Fibroblast of lung (primary cell): ENCODE data around the gene TMCC1. TPM values are rescaled to one million over a fixed set of nuclear protein-coding genes. Genes with fewer than 3 reads are reported as not detected.

Experiments
- DNase-seq, 2 donors: peaks; one replicate each; pipeline versions ENCODE4 v3.0.0 to v3.0.0-alpha.2; 2010; ENCODE audit warnings: low read depth in 2 of 2
- H2AFZ ChIP-seq: 2 replicates; pipeline ENCODE4 v1.5.1; 2012; ENCODE audit warnings: low read length, control low read depth, inconsistent platforms
- H3K27ac ChIP-seq: 2 replicates; pipeline ENCODE4 v1.5.1; 2011; ENCODE audit warnings: low read length, control low read depth; ENCODE audit not compliant: insufficient read depth
- H3K27me3 ChIP-seq: 2 replicates; pipeline ENCODE4 v1.5.1; 2011; ENCODE audit warnings: mild to moderate bottlenecking, low read length; ENCODE audit not compliant: control insufficient read depth, insufficient read depth
- H3K36me3 ChIP-seq: 2 replicates; pipeline ENCODE4 v1.5.1; 2011; ENCODE audit warnings: low read length; ENCODE audit not compliant: control insufficient read depth, insufficient read depth
- H3K4me1 ChIP-seq: 2 replicates; pipeline ENCODE4 v1.5.1; 2011; ENCODE audit warnings: low read length; ENCODE audit not compliant: control insufficient read depth, insufficient read depth; ENCODE audit errors: extremely low read depth
- H3K4me2 ChIP-seq: 2 replicates; pipeline ENCODE4 v1.5.1; 2011; ENCODE audit warnings: low read length, control low read depth; ENCODE audit not compliant: insufficient read depth; ENCODE audit errors: extremely low read depth
- H3K4me3 ChIP-seq, 4 experiments: fragments of 200-600 bp in 1 of 4; sonication (generic) in 1 of 4; replicated peaks in 1 of 4; 2 replicates each; pipeline ENCODE4 v1.5.1; 2011 to 2016; ENCODE audit warnings: low read length in 4 of 4, low read depth in 3 of 4, mild to moderate bottlenecking in 3 of 4, control low read depth in 2 of 4, inconsistent platforms in 1 of 4, mixed read lengths in 1 of 4; ENCODE audit not compliant: insufficient read depth in 1 of 4; ENCODE audit errors: control extremely low read depth in 1 of 4
- H3K79me2 ChIP-seq: 2 replicates; pipeline ENCODE4 v1.5.1; 2012; ENCODE audit warnings: mild to moderate bottlenecking, low read length, inconsistent platforms; ENCODE audit not compliant: control insufficient read depth, insufficient read depth
- H3K9ac ChIP-seq: 2 replicates; pipeline ENCODE4 v1.5.1; 2011; ENCODE audit warnings: mild to moderate bottlenecking, low read length, control low read depth; ENCODE audit not compliant: insufficient read depth
- H3K9me3 ChIP-seq: 2 replicates; pipeline ENCODE4 v1.5.1; 2012; ENCODE audit warnings: low read depth, low read length; ENCODE audit not compliant: control insufficient read depth, insufficient read depth
- H4K20me1 ChIP-seq: 2 replicates; pipeline ENCODE4 v1.5.1; 2011; ENCODE audit warnings: low read length; ENCODE audit not compliant: control insufficient read depth, insufficient read depth; ENCODE audit errors: extremely low read depth
- CTCF ChIP-seq, 2 donors: IDR thresholded peaks in 1 of 2; conservative IDR thresholded peaks in 1 of 2; 1 replicate in 1 of 2; 2 replicates in 1 of 2; pipeline ENCODE4 v1.5.1; 2011 to 2012; ENCODE audit warnings: low read length in 2 of 2, control low read depth in 1 of 2, inconsistent platforms in 1 of 2, low read depth in 1 of 2, mild to moderate bottlenecking in 1 of 2
- EZH2 ChIP-seq: IDR thresholded peaks from 2 replicates; pipeline ENCODE4 v1.5.1; 2012; ENCODE audit warnings: low read length, control low read depth, mild to moderate bottlenecking; ENCODE audit errors: missing control alignments
- polyA plus RNA-seq, 2 donors: library from polyadenylated mRNA; depleted of rRNA in 1 of 2; stranded (reverse) in 1 of 2; unstranded in 1 of 2; fragments of >200 nt; gene quantifications; 2 replicates each; pipeline ENCODE4 v1.2.1, GENCODE V29; 2011 to 2012; ENCODE audit warnings: missing spikeins in 1 of 2
- total RNA-seq: library from RNA; depleted of rRNA; stranded (reverse); fragments of >200 nt; gene quantifications from 2 replicates; pipeline ENCODE4 v1.2.1, GENCODE V29; 2014

The TMCC1 gene
- total and polyA plus RNA-seq, 2 donors (not counting 1 experiment from before 2014, with no cell fraction given): 16.2 to 16.8 TPM

GRCh38 chr3:129662191-129662608 lies 231.3 kb downstream of the TMCC1 start:
- Histone ChIP-seq H3K36me3 (no peaks in the 10 kb centered on the region), H3K27me3 (no peaks in the 10 kb centered on the region), H3K9me3 (no peaks in the 10 kb centered on the region), H3K4me1 (peaks cover 19% of the 10 kb centered on the region), H3K4me3 (no peak overlapping the region), H3K27ac (no peak overlapping the region), H4K20me1 (no peaks in the 10 kb centered on the region), H3K79me2 (no peaks in the 10 kb centered on the region), H3K9ac (no peak overlapping the region), H3K4me2 (no peak overlapping the region), H2AFZ (no peak overlapping the region)
- DNase-seq: peak in 1 of 2 donors; percentile 45
- TF ChIP-seq CTCF (conservative IDR thresholded peaks at IDR 0.05 in 1 of 2, IDR thresholded peaks at IDR 0.05 in 1 of 2; ENCODE audit: low read depth in 1 of 2, low read length in 2 of 2) (no peak), EZH2 (no peak)

GRCh38 chr3:129661766-129662165 lies 231.7 kb downstream of the TMCC1 start:
- no peak for TF ChIP-seq CTCF (conservative IDR thresholded peaks at IDR 0.05 in 1 of 2, IDR thresholded peaks at IDR 0.05 in 1 of 2; ENCODE audit: low read depth in 1 of 2, low read length in 2 of 2)
- TF ChIP-seq EZH2: no peak
- H4K20me1 ChIP-seq: no peaks in the 10 kb centered on the region
- peaks cover 19% of the 10 kb centered on the region for H3K4me1 ChIP-seq
- no peak overlapping the region for H3K4me3 ChIP-seq
- DNase-seq: no peak
- H3K4me2 ChIP-seq: no peak overlapping the region
- H3K27me3 ChIP-seq: no peaks in the 10 kb centered on the region
- H3K9me3 ChIP-seq: no peaks in the 10 kb centered on the region
- no peak overlapping the region for H3K9ac ChIP-seq
- H3K79me2 ChIP-seq: no peaks in the 10 kb centered on the region
- no peak overlapping the region for H2AFZ ChIP-seq
- no peaks in the 10 kb centered on the region for H3K36me3 ChIP-seq
- H3K27ac ChIP-seq: no peak overlapping the region

- H3K79me2 ChIP-seq: no peaks in the 10 kb centered on the region
- no peak overlapping the region for H3K27ac ChIP-seq
- no peak overlapping the region for H2AFZ ChIP-seq
- H3K4me1 ChIP-seq: peaks cover 6% of the 10 kb centered on the region
- no peak overlapping the region for H3K4me3 ChIP-seq
- H3K27me3 ChIP-seq: no peaks in the 10 kb centered on the region
- no peak for DNase-seq
- no peaks in the 10 kb centered on the region for H3K36me3 ChIP-seq
- H3K4me2 ChIP-seq: no peak overlapping the region
- H3K9me3 ChIP-seq: no peaks in the 10 kb centered on the region
- no peaks in the 10 kb centered on the region for H4K20me1 ChIP-seq
- TF ChIP-seq CTCF (conservative IDR thresholded peaks at IDR 0.05 in 1 of 2, IDR thresholded peaks at IDR 0.05 in 1 of 2; ENCODE audit: low read depth in 1 of 2, low read length in 2 of 2) (no peak), EZH2 (no peak)
- no peak overlapping the region for H3K9ac ChIP-seq
Observed at GRCh38 chr3:129658110-129658843, 235.2 kb downstream of the TMCC1 start.
